Thoracic aorta (tissue), 2 donors: ENCODE results near the gene PSMD1. TPM values are rescaled to one million over a fixed set of nuclear protein-coding genes. Genes with fewer than 3 reads are reported as not detected.
"Not testable (repeated sequence)": the region's sequence is repeated elsewhere in the genome, so short reads cannot be mapped to it uniquely, and the experiment has no call there.

Source experiments
- ATAC-seq: fragments of 150-250 bp; one replicate; pipeline ENCODE4 v1.8.0; 2017; ENCODE audit warnings: low read depth; ENCODE audit not compliant: insufficient number of reproducible peaks, low FRiP score
- DNase-seq: peaks from one replicate; pipeline ENCODE4 v3.0.0-alpha.2; 2020; ENCODE audit warnings: low spot score
- H3K27ac ChIP-seq, 2 donors: fragments of 200-600 bp; sonication (generic); 1 replicate in 1 of 2; 2 replicates in 1 of 2; pipeline ENCODE4 v1.5.1; 2016; ENCODE audit warnings: mild to moderate bottlenecking in 2 of 2, moderate library complexity in 2 of 2
- H3K27me3 ChIP-seq: fragments of 200-600 bp; sonication (generic); replicated peaks from 2 replicates; pipeline ENCODE4 v1.6.0; 2016; ENCODE audit warnings: mild to moderate bottlenecking; ENCODE audit not compliant: insufficient read depth
- H3K36me3 ChIP-seq: fragments of 200-600 bp; sonication (generic); one replicate; pipeline ENCODE4 v1.5.1; 2016
- H3K4me1 ChIP-seq, 2 donors: fragments of 200-600 bp; sonication (generic); 1 replicate in 1 of 2; 2 replicates in 1 of 2; pipeline versions ENCODE4 v1.5.1 to v1.6.0; 2016; ENCODE audit warnings: low read depth in 2 of 2, mild to moderate bottlenecking in 1 of 2; ENCODE audit not compliant: control insufficient read depth in 1 of 2
- H3K4me3 ChIP-seq: fragments of 200-600 bp; sonication (generic); 2 replicates; pipeline ENCODE4 v1.5.1; 2016; ENCODE audit warnings: mild to moderate bottlenecking
- H3K9me3 ChIP-seq: fragments of 200-600 bp; sonication (generic); 2 replicates; pipeline ENCODE4 v1.5.1; 2016
- CTCF ChIP-seq: fragments of 200-600 bp; sonication (generic); IDR thresholded peaks from one replicate; pipeline ENCODE4 v1.5.1; 2019; ENCODE audit warnings: antibody characterized with exemption
- total RNA-seq, 2 donors: library from RNA; depleted of rRNA; stranded (reverse); fragments of >200 nt; gene quantifications; one replicate each; pipeline versions ENCODE4 v1.1.0 to v1.2.3, GENCODE V29; 2016

The PSMD1 gene
- total RNA-seq, 2 donors from 2014 or later = 42.2 to 73.5 TPM

- Histone ChIP-seq H3K36me3 (no peaks in the 10 kb centered on the region), H3K27me3 (no peaks in the 10 kb centered on the region), H3K9me3 (no peaks in the 10 kb centered on the region), H3K4me1 (peaks cover 33 to 69% of the 10 kb centered on the region in 2 donors), H3K27ac (peak overlapping the region; percentile 99 to 100), H3K4me3 (peak overlapping the region; percentile 69)
- peak; percentile 13 for ATAC-seq
- TF ChIP-seq CTCF = no peak
- DNase-seq = no peak
Observed at GRCh38 chr2:231190531-231191197, 134.0 kb downstream of the PSMD1 start.

DNA sequence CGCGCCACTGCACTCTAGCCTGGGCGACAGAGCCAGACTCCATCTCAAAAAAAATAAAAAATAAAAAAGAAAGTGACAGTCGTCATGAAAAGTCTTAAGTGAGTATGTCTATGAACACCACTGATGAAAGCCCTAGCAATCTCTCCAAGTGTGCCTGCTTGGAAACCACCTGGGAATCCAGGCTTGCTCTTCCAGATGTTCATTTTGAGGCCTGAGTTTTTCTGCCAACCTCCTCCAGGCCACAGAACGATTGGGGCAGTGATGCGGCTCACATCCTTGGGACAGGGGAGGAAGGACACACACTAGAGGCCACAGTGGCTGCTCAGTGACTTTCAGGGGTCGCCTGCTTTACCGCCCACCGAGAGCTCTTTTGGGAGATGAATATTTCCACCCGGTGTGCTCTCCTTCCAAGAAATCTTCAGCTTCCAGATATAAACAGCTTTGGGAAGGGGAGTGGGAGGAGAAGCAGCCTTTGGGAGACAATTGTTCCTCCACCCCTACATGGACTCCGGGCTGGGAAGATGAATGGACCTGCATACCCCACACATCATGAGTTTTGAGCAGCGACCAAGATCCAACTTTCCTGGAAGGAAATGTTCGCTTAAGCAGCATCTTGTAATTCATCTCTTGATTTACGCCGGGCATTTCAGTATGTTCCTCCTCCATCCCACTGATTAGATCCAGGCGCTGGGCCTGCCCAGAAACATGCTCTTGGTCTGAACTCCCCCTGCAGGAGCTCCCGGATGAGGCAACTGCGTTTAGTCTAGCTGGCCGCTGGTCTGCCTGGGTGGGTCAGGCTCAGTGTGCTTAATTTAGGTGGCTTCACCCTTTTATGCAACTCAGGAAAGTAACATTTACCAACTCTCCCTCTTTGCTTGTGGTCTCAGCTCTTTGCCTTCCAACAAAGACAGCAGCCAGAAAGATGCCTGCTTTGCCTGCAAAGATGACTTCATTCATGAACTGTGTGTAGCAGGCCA lies 135.5 kb downstream of the PSMD1 start:
- Histone ChIP-seq H3K9me3 (no peaks in the 10 kb centered on the region), H3K4me1 (peaks cover 20 to 54% of the 10 kb centered on the region in 2 donors), H3K36me3 (no peaks in the 10 kb centered on the region), H3K27ac (peak overlapping the region; percentile 99 to 100), H3K4me3 (no peak overlapping the region), H3K27me3 (no peaks in the 10 kb centered on the region)
- peak; percentile 80 for TF ChIP-seq CTCF
- DNase-seq (peak; percentile 71), ATAC-seq (no peak)

GRCh38 chr2:231193216-231193615 lies 136.5 kb downstream of the PSMD1 start:
- TF ChIP-seq CTCF = no peak
- H3K4me1 ChIP-seq = peaks cover 17 to 45% of the 10 kb centered on the region in 2 donors
- no peak overlapping the region for H3K4me3 ChIP-seq
- H3K27ac ChIP-seq = peak overlapping the region; percentile 99 to 100
- ATAC-seq (no peak), DNase-seq (no peak)
- no peaks in the 10 kb centered on the region for H3K27me3 ChIP-seq
- no peaks in the 10 kb centered on the region for H3K9me3 ChIP-seq
- no peaks in the 10 kb centered on the region for H3K36me3 ChIP-seq

DNA sequence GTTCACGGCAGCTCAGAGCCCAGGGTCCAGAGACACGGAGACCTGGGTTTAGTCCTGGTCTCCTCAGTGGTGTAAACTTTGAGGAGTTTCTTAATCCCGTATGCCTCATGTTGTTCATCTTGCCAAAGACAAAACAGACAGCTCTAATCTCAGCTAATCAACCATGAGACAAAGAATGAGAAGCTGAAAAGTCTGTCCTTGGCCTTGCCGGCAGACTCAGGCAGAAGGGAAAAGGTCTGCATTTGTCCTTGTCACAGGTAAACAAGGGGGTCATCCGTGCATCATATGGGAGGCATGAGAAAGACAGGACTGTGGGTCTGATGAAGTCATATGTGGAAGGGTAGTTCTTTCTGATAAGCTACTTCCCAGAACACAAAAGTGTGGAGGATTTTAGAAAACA lies 139.9 kb downstream of the PSMD1 start:
- ATAC-seq = no peak
- H3K27me3 ChIP-seq = no peaks in the 10 kb centered on the region
- H3K36me3 ChIP-seq = no peaks in the 10 kb centered on the region
- no peaks in the 10 kb centered on the region for H3K9me3 ChIP-seq
- no peak overlapping the region for H3K27ac ChIP-seq
- no peak for DNase-seq
- peaks cover 15 to 38% of the 10 kb centered on the region in 2 donors for H3K4me1 ChIP-seq
- H3K4me3 ChIP-seq = no peak overlapping the region
- no peak for TF ChIP-seq CTCF

DNA sequence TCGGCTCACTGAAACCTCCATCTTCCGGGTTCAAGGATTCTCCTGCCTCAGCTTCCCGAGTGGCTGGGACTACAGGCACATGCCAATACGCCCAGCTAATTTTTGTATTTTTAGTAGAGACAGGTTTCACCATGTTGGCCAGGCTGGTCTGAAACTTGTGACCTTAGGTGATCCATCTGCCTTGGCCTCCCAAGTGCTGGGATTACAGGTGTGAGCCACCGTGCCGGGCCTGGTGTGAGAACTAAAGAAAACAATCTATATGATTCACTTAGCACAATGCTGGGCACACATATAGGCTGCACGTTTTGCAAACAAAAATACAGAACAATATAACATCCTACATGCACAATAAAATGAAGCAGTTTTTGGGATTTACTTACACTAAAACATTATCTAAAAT lies 140.5 kb downstream of the PSMD1 start:
- DNase-seq, H3K27me3 ChIP-seq, H3K36me3 ChIP-seq, H3K4me3 ChIP-seq, H3K27ac ChIP-seq, H3K9me3 ChIP-seq, ATAC-seq: not testable (repeated sequence)
- H3K4me1 ChIP-seq = peaks cover 9 to 32% of the 10 kb centered on the region in 2 donors
